Dendritic cell treated with granulocyte-macrophage colony-stimulating factor and Interleukin-4, amounts not matched to agents 40 ng/mL and 50 ng/mL, for 4 days (primary cell): Measurements from ENCODE around the gene IL27RA.
"Not testable (repeated sequence)": the region's sequence is repeated elsewhere in the genome, so short reads cannot be mapped to it uniquely, and the experiment has no call there.

Experiments used
- H3K27ac Mint-ChIP-seq: one replicate; pipeline ENCODE4 v1.8.0; 2022; ENCODE audit warnings: mild to moderate bottlenecking, mixed read lengths
- H3K27me3 Mint-ChIP-seq: one replicate; pipeline ENCODE4 v1.8.0; 2022; ENCODE audit warnings: mild to moderate bottlenecking, mixed read lengths
- H3K36me3 Mint-ChIP-seq: one replicate; pipeline ENCODE4 v1.8.0; 2022; ENCODE audit warnings: low read depth, mixed read lengths
- H3K4me1 Mint-ChIP-seq: one replicate; pipeline ENCODE4 v1.8.0; 2022; ENCODE audit warnings: low read depth, mixed read lengths
- H3K4me3 Mint-ChIP-seq: one replicate; pipeline ENCODE4 v1.8.0; 2022; ENCODE audit warnings: mild to moderate bottlenecking, moderate library complexity, mixed read lengths
- H3K9me3 Mint-ChIP-seq: one replicate; pipeline ENCODE4 v1.8.0; 2022; ENCODE audit warnings: mixed read lengths
- intact Hi-C: fragments of 100-400 bp; cut with micrococcal nuclease; formaldehyde crosslinking; loops from one replicate; pipeline ENCODE4 v1.15.0; 2022

Gene IL27RA

GRCh38 chr19:14028901-14029300, 2.7 kb upstream of the IL27RA start:
- Mint-ChIP-seq H3K4me1 (peaks cover 44% of the 10 kb centered on the region), H3K27ac (peak overlapping the region; percentile 91), H3K9me3 (no peaks in the 10 kb centered on the region), H3K4me3 (no peak overlapping the region), H3K27me3 (no peaks in the 10 kb centered on the region), H3K36me3 (peaks cover 26% of the 10 kb centered on the region)
- intact Hi-C loops: no loop called here

DNA sequence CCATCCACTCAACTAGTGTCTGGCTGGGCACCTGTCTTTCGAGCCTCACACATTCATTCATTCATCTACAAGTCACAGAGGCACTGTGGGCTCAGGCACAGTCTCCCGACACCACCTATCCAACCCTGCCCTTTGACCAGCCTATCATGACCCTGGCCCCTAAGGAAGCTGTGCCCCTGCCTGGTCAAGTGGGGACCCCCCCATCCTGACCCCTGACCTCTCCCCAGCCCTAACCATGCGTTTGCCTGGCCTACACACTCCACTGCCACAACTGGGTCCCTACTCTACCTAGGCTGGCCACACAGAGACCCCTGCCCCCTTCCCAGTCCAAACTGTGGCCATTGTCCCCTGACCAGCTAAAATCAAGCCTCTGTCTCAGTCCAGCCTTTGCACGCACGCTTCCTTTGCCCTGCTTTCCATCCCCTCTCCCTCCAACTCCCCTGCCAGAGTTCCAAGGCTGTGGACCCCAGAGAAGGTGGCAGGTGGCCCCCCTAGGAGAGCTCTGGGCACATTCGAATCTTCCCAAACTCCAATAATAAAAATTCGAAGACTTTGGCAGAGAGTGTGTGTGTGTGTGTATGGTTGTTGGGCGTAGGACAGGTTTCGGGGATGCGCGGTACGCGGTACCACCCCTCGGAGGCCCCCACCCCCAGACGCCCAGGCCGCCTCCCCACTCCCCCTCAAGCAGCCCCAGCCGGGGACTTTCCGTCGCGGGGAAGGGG, 404 bp upstream of the IL27RA start:
- Mint-ChIP-seq H3K4me3 (peak overlapping the region; percentile 90), H3K9me3 (no peaks in the 10 kb centered on the region), H3K27ac (peak overlapping the region; percentile 91), H3K4me1 (peaks cover 48% of the 10 kb centered on the region), H3K36me3 (peaks cover 46% of the 10 kb centered on the region), H3K27me3 (no peaks in the 10 kb centered on the region)
- intact Hi-C loops: loop anchor here (5.0 kb wide), 2 partner anchors 44 to 79 kb away; partner anchors contain the start of gene DCAF15

DNA sequence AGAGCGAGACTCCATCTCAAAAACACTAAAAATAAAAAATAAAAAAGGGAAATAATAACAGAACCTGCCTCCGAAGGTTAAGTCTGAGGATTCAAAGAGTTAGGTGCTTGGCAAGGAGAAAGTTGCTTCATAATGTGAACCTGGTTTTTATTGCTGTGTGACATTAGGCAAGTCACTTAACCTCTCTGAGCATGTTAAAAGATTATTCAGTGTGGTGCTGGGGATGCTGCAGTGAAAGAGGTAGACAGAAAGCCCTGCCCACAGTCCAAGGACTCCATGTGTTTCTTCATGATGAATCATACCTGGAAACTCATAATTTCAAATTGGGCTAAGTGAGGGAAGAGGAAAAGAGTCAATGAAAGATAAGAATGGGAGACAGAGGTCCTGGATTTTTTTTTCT, 2.4 kb downstream of the IL27RA start:
- H3K9me3 Mint-ChIP-seq: no peaks in the 10 kb centered on the region
- H3K27me3 Mint-ChIP-seq: no peaks in the 10 kb centered on the region
- H3K27ac Mint-ChIP-seq: peak overlapping the region; percentile 13
- peaks cover 45% of the 10 kb centered on the region for H3K4me1 Mint-ChIP-seq
- H3K4me3 Mint-ChIP-seq: no peak overlapping the region
- peaks cover 74% of the 10 kb centered on the region for H3K36me3 Mint-ChIP-seq
- intact Hi-C loops: loop anchor here (5.0 kb wide), 2 partner anchors 47 to 82 kb away; partner anchors contain the start of gene DCAF15

- H3K27ac Mint-ChIP-seq, H3K4me3 Mint-ChIP-seq, H3K27me3 Mint-ChIP-seq, H3K9me3 Mint-ChIP-seq, intact Hi-C loops: not testable (repeated sequence)
- H3K4me1 Mint-ChIP-seq: peaks cover 48% of the 10 kb centered on the region
- H3K36me3 Mint-ChIP-seq: peaks cover 86% of the 10 kb centered on the region
These were observed 3.6 kb downstream of the IL27RA start for GRCh38 chr19:14035159-14035558.

DNA sequence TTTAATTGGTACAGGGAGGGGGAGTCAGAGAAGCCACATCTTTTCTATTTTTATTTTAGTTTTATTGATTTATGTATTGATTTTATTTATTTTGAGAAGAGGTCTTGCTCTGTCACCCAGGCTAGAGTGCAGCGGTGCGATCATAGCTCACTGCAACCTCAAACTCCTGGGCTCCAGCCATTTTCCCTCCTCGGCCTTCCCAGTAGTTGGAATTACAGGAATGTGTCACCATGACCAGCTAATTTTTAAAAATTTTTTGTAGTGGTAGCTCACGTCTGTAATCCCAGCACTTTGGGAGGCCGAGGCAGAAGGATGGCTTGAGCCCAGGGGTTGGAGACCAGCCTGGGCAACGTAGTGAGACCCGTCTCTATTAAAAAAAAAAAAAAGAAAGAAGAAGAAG, 4.1 kb downstream of the IL27RA start:
- Mint-ChIP-seq H3K9me3 (no peaks in the 10 kb centered on the region), H3K27ac (no peak overlapping the region), H3K4me1 (peaks cover 45% of the 10 kb centered on the region), H3K36me3 (peaks cover 92% of the 10 kb centered on the region), H3K27me3 (no peaks in the 10 kb centered on the region), H3K4me3 (no peak overlapping the region)
- intact Hi-C loops: no loop called here

DNA sequence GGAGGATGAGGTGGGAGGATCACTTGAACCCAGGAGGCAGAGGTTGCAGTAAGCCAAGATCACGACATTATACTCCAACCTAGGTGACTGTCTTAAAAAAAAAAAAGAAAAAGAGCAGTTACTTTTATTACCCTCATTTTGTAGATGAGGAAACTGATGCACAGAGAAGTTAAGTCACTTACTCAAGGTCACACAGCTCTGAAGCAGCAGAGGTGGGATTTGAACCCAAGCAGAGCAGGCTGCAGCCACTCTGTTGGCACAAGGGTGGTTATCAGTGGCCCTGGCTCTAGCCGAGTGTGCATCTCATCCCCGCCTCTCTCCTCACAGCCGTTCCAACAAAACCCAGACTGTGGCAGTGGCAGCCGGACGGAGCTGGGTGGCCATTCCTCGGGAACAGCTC, 7.6 kb downstream of the IL27RA start:
- Mint-ChIP-seq H3K27ac (no peak overlapping the region), H3K36me3 (peaks cover 93% of the 10 kb centered on the region), H3K27me3 (no peaks in the 10 kb centered on the region), H3K4me3 (no peak overlapping the region), H3K9me3 (no peaks in the 10 kb centered on the region), H3K4me1 (peaks cover 35% of the 10 kb centered on the region)
- intact Hi-C loops: no loop called here

DNA sequence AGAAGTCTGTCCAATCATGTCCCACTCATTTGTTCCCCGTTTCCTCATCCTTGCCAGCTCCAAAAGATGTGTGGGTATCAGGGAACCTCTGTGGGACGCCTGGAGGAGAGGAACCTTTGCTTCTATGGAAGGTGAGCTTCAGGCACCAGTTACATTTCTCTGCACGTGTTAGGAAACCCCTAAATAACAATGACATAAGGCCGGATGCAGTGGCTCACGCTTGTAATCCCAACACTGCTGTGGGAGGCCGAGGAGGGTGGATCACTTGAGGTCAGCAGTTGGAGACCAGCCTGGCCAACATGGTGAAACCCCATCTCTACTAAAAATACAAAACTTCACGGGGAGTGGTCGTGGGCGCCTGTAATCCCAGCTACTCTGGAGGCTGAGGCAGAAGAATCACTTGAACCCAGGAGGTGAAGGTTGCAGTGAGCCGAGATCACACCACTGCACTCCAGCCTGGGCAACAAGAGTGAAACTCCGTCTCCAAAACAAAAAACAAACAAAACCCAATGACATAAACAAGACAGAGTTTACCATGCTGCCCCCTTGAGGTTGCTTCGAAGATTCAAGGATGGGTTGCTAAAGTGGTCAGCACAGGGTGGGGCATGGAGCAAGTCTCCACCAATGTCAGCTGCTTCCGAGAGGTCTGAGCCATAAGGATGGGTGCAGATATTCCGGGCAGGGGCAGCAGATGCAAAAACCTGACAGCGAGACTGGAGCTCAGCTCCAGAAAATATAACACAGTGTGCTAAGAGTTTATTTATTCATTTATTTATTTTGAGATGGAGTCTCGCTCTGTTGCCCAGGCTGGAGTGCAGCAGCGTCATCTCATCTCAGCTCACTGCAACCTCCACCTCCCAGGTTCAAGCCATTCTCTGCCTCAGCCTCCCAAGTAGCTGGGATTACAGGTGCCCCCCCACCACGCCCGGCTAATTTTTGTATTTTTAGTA, 11.4 kb downstream of the IL27RA start:
- not testable (repeated sequence) for H3K27me3 Mint-ChIP-seq, H3K4me3 Mint-ChIP-seq, H3K9me3 Mint-ChIP-seq
- peak overlapping the region; percentile 83 for H3K27ac Mint-ChIP-seq
- intact Hi-C loops: loop anchor here (5.0 kb wide), 1 partner anchor 36 kb away; the partner anchor contains the start of gene RFX1
- H3K4me1 Mint-ChIP-seq: peaks cover 29% of the 10 kb centered on the region
- H3K36me3 Mint-ChIP-seq: peaks cover 95% of the 10 kb centered on the region

- not testable (repeated sequence) for H3K4me3 Mint-ChIP-seq, H3K9me3 Mint-ChIP-seq, H3K27ac Mint-ChIP-seq, H3K27me3 Mint-ChIP-seq
- peaks cover 11% of the 10 kb centered on the region for H3K4me1 Mint-ChIP-seq
- H3K36me3 Mint-ChIP-seq: peaks cover 95% of the 10 kb centered on the region
- intact Hi-C loops: loop anchor here (5.0 kb wide), 1 partner anchor 166 kb away; no protein-coding TSS in a partner anchor
These were observed 16.3 kb downstream of the IL27RA start for GRCh38 chr19:14047866-14048265.

GRCh38 chr19:14048443-14049153, 17.0 kb downstream of the IL27RA start:
- intact Hi-C loops: loop anchor here (5.0 kb wide), 1 partner anchor 166 kb away; no protein-coding TSS in a partner anchor
- Mint-ChIP-seq H3K4me1 (peaks cover 7% of the 10 kb centered on the region), H3K36me3 (peaks cover 89% of the 10 kb centered on the region), H3K27me3 (peaks cover 3% of the 10 kb centered on the region), H3K4me3 (no peak overlapping the region), H3K9me3 (no peaks in the 10 kb centered on the region), H3K27ac (no peak overlapping the region)

- Mint-ChIP-seq H3K27ac (no peak overlapping the region), H3K4me3 (no peak overlapping the region), H3K4me1 (peaks cover 18% of the 10 kb centered on the region), H3K9me3 (no peaks in the 10 kb centered on the region), H3K36me3 (peaks cover 74% of the 10 kb centered on the region), H3K27me3 (peaks cover 21% of the 10 kb centered on the region)
- intact Hi-C loops: no loop called here
These were observed 18.9 kb downstream of the IL27RA start for GRCh38 chr19:14050512-14050911.

DNA sequence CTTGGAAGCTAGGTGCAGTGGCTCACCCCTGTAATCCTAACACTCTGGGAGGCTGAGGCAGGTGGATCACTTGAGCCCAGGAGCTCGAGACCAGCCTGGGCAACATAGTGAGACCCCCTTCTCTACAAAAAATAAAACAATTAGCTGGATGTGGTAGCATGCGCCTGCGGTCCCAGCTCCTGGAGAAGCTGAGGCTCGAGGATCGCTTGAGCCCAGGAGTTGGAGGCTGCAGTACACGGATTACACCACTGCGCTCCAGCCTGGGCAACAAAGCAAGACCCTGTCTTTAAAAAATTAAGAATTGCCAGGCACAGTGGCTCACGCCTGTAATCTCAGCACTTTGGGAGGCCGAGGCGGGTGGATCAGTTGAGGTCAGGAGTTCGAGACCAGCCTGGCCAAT, 19.4 kb downstream of the IL27RA start:
- H3K9me3 Mint-ChIP-seq, H3K4me3 Mint-ChIP-seq, intact Hi-C loops, H3K27ac Mint-ChIP-seq: not testable (repeated sequence)
- H3K36me3 Mint-ChIP-seq: peaks cover 70% of the 10 kb centered on the region
- peaks cover 18% of the 10 kb centered on the region for H3K4me1 Mint-ChIP-seq
- H3K27me3 Mint-ChIP-seq: peaks cover 21% of the 10 kb centered on the region

- peaks cover 12% of the 10 kb centered on the region for H3K4me1 Mint-ChIP-seq
- H3K27ac Mint-ChIP-seq: no peak overlapping the region
- intact Hi-C loops: no loop called here
- H3K27me3 Mint-ChIP-seq: peaks cover 29% of the 10 kb centered on the region
- no peaks in the 10 kb centered on the region for H3K9me3 Mint-ChIP-seq
- H3K36me3 Mint-ChIP-seq: peaks cover 60% of the 10 kb centered on the region
- H3K4me3 Mint-ChIP-seq: no peak overlapping the region
These were observed 20.4 kb downstream of the IL27RA start for GRCh38 chr19:14051980-14052379.

GRCh38 chr19:14052470-14052869, 20.9 kb downstream of the IL27RA start:
- H3K27me3 Mint-ChIP-seq: peaks cover 32% of the 10 kb centered on the region
- intact Hi-C loops: no loop called here
- H3K4me1 Mint-ChIP-seq: peaks cover 12% of the 10 kb centered on the region
- H3K9me3 Mint-ChIP-seq: no peaks in the 10 kb centered on the region
- peaks cover 55% of the 10 kb centered on the region for H3K36me3 Mint-ChIP-seq
- no peak overlapping the region for H3K27ac Mint-ChIP-seq
- H3K4me3 Mint-ChIP-seq: no peak overlapping the region
